GM12891 (cell line): ENCODE data around the gene DGCR8.

Source experiments
- POLR2A ChIP-seq: IDR thresholded peaks from 2 replicates; pipeline ENCODE4 v1.6.1; 2011; ENCODE audit warnings: low read depth, low read length, control low read depth
- POLR2AphosphoS5 ChIP-seq: IDR thresholded peaks from 2 replicates; pipeline ENCODE4 v1.6.1; 2011; ENCODE audit warnings: low read depth, low read length, control low read depth
- SPI1 ChIP-seq: IDR thresholded peaks from 2 replicates; pipeline ENCODE4 v1.6.1; 2011; ENCODE audit warnings: low read depth, low read length, control low read depth
- TAF1 ChIP-seq: IDR thresholded peaks from 2 replicates; pipeline ENCODE4 v1.6.1; 2011; ENCODE audit warnings: low read depth, low read length, control low read depth

- TF ChIP-seq POLR2A (0 out of 2 replicates have a peak, but pooled peaks have one; percentile 47), SPI1 (no peak), TAF1 (no peak), POLR2AphosphoS5 (peak; percentile 21; the same call in 1 of the 2 replicates)
These were observed 31.9 kb downstream of the DGCR8 start for GRCh38 chr22:20111689-20112622.
